GM23338 (cell line): ENCODE data around the gene GADL1.

Experiments
- CTCF ChIP-seq, 2 experiments: fragments of 200-600 bp in 1 of 2; sonication (generic) in 1 of 2; conservative IDR thresholded peaks; 2 replicates each; pipeline versions ENCODE4 v1.5.1 to v1.6.1; 2016 to 2017; ENCODE audit warnings: antibody characterized with exemption in 2 of 2, low read depth in 2 of 2, mild to moderate bottlenecking in 2 of 2, moderate library complexity in 1 of 2
- EZH2 ChIP-seq: fragments of 200-600 bp; sonication (generic); IDR thresholded peaks from one replicate; pipeline ENCODE4 v1.8.0; 2017; ENCODE audit warnings: antibody characterized with exemption, mild to moderate bottlenecking, low read depth; ENCODE audit not compliant: unreplicated experiment
- EZH2phosphoT487 ChIP-seq: fragments of 200-600 bp; sonication (generic); IDR thresholded peaks from one replicate; pipeline ENCODE4 v1.8.1; 2018; ENCODE audit warnings: antibody characterized with exemption; ENCODE audit not compliant: unreplicated experiment
- JUNB ChIP-seq: IDR thresholded peaks from one replicate; pipeline ENCODE4 v1.6.1; 2016; ENCODE audit warnings: antibody characterized with exemption; ENCODE audit not compliant: unreplicated experiment

GRCh38 chr3:30695302-30696061 is 199.0 kb downstream of the GADL1 start:
- TF ChIP-seq EZH2 (no peak), EZH2phosphoT487 (no peak), CTCF (conservative IDR thresholded peaks at IDR 0.05; ENCODE audit: low read depth in 2 of 2) (no peak), JUNB (no peak)
